Esophagus mucosa (tissue), 1 donor: ENCODE measurements around the gene PCDHA10. TPM values are rescaled to one million over a fixed set of nuclear protein-coding genes. Genes with fewer than 3 reads are reported as not detected.

ENCODE experiments used
- ATAC-seq: fragments of 200-7000 bp; cut with Tn5 transposase; one replicate; pipeline ENCODE4 v1.9.1; 2020
- total RNA-seq: library from RNA; stranded (reverse); gene quantifications from one replicate; pipeline ENCODE4 v1.2.4, GENCODE V29; 2023
- donor health status: DM: yes; HTN: yes; CAD: no.

Gene PCDHA10
- total RNA-seq, 1 donor from 2014 or later: 0.08 TPM

GRCh38 chr5:140882591-140882899, 26.8 kb downstream of the PCDHA10 start:
- no peak for ATAC-seq

GRCh38 chr5:140883373-140883772, 27.7 kb downstream of the PCDHA10 start:
- no peak for ATAC-seq

GRCh38 chr5:140883927-140884697, 28.4 kb downstream of the PCDHA10 start:
- no peak for ATAC-seq

GRCh38 chr5:140916325-140916724, 60.6 kb downstream of the PCDHA10 start:
- no peak for ATAC-seq

Other genes starting within 250 kb of the PCDHA10 start
- gene CD14, start 222.7 kb upstream of the PCDHA10 start, total RNA-seq: 6.7 TPM
- gene TMCO6, start 216.4 kb upstream of the PCDHA10 start, total RNA-seq: 14.0 TPM
- 49.9 TPM for gene NDUFA2, start 208.3 kb upstream of the PCDHA10 start, total RNA-seq
- gene IK, start 208.1 kb upstream of the PCDHA10 start, total RNA-seq: 58.5 TPM
- gene WDR55, start 191.0 kb upstream of the PCDHA10 start, total RNA-seq: 19.7 TPM
- 0.44 TPM for gene DND1, start 182.3 kb upstream of the PCDHA10 start, total RNA-seq
- 43.0 TPM for gene HARS1, start 164.5 kb upstream of the PCDHA10 start, total RNA-seq
- 14.0 TPM for gene HARS2, start 164.4 kb upstream of the PCDHA10 start, total RNA-seq
- 39.7 TPM for gene ZMAT2, start 155.4 kb upstream of the PCDHA10 start, total RNA-seq
- not detected for gene PCDHA1, start 69.8 kb upstream of the PCDHA10 start, total RNA-seq
- 0.04 TPM for gene PCDHA2, start 61.0 kb upstream of the PCDHA10 start, total RNA-seq
- gene PCDHA3, start 54.8 kb upstream of the PCDHA10 start, total RNA-seq: not detected
- 0.20 TPM for gene PCDHA4, start 48.8 kb upstream of the PCDHA10 start, total RNA-seq
- gene PCDHA5, start 34.3 kb upstream of the PCDHA10 start, total RNA-seq: 0.08 TPM
- gene PCDHA6, start 27.9 kb upstream of the PCDHA10 start, total RNA-seq: not detected
- gene PCDHA7, start 21.6 kb upstream of the PCDHA10 start, total RNA-seq: 0.08 TPM
- 0.08 TPM for gene PCDHA8, start 14.7 kb upstream of the PCDHA10 start, total RNA-seq
- gene PCDHA9, start 7.5 kb upstream of the PCDHA10 start, total RNA-seq: 0.04 TPM
- not detected for gene PCDHA11, start 13.1 kb downstream of the PCDHA10 start, total RNA-seq
- gene PCDHA12, start 19.4 kb downstream of the PCDHA10 start, total RNA-seq: not detected
- gene PCDHA13, start 26.2 kb downstream of the PCDHA10 start, total RNA-seq: not detected
- 0.04 TPM for gene PCDHAC1, start 70.4 kb downstream of the PCDHA10 start, total RNA-seq
- 0.24 TPM for gene PCDHAC2, start 110.6 kb downstream of the PCDHA10 start, total RNA-seq
- gene PCDHB1, start 195.5 kb downstream of the PCDHA10 start, total RNA-seq: not detected
- 2.2 TPM for gene PCDHB2, start 238.7 kb downstream of the PCDHA10 start, total RNA-seq
- gene PCDHB3, start 244.6 kb downstream of the PCDHA10 start, total RNA-seq: 0.52 TPM